ENCODE measurements around the gene FMNL3. TPM values are rescaled to one million over a fixed set of nuclear protein-coding genes. Genes with fewer than 3 reads are reported as not detected.
A peak's percentile ranks its signal among the peaks of the same experiment; 100 is the strongest.

The FMNL3 gene
- total RNA-seq, 1 donor from 2014 or later = 46.1 TPM

GRCh38 chr12:49642370-49642802 is 64.8 kb downstream of the FMNL3 start:
- H3K27ac Mint-ChIP-seq = no peak overlapping the region

GRCh38 chr12:49641748-49642369 is 65.3 kb downstream of the FMNL3 start:
- no peak for DNase-seq (ENCODE audit: low spot score)
- Mint-ChIP-seq H3K4me1 (ENCODE audit: low read depth) (peaks cover 14% of the 10 kb centered on the region), H3K4me3 (no peak overlapping the region), H3K36me3 (ENCODE audit: low read depth) (peaks cover 42% of the 10 kb centered on the region), H3K27me3 (ENCODE audit: insufficient read depth) (no peaks in the 10 kb centered on the region), H3K9me3 (no peaks in the 10 kb centered on the region), H3K27ac (no peak overlapping the region)
- intact Hi-C loops (cut with micrococcal nuclease) = no loop called here

More at GRCh38 chr12:49642370-49642802, 64.8 kb downstream of the FMNL3 start:
- Mint-ChIP-seq H3K4me3 (no peak overlapping the region), H3K36me3 (ENCODE audit: low read depth) (peaks cover 40% of the 10 kb centered on the region), H3K9me3 (no peaks in the 10 kb centered on the region), H3K4me1 (ENCODE audit: low read depth) (peaks cover 10% of the 10 kb centered on the region), H3K27me3 (ENCODE audit: insufficient read depth) (no peaks in the 10 kb centered on the region)
- intact Hi-C loops (cut with micrococcal nuclease) = no loop called here
- no peak for DNase-seq (ENCODE audit: low spot score)

- peaks cover 15% of the 10 kb centered on the region for H3K36me3 Mint-ChIP-seq (ENCODE audit: low read depth)
- peak overlapping the region; percentile 24 for H3K27ac Mint-ChIP-seq
- H3K4me3 Mint-ChIP-seq = no peak overlapping the region
- DNase-seq (ENCODE audit: low spot score) = peak; percentile 54
- peaks cover 11% of the 10 kb centered on the region for H3K4me1 Mint-ChIP-seq (ENCODE audit: low read depth)
- intact Hi-C loops (cut with micrococcal nuclease) = loop anchor here (1.0 to 5.0 kb wide), 6 partner anchors 11 to 205 kb away; partner anchors contain the start of genes BCDIN3D, FMNL3 and TMBIM6
- no peaks in the 10 kb centered on the region for H3K9me3 Mint-ChIP-seq
- H3K27me3 Mint-ChIP-seq (ENCODE audit: insufficient read depth) = no peaks in the 10 kb centered on the region
Observed at GRCh38 chr12:49636979-49637755, 70.0 kb downstream of the FMNL3 start.

- no peak for DNase-seq (ENCODE audit: low spot score)
- Mint-ChIP-seq H3K36me3 (ENCODE audit: low read depth) (peaks cover 15% of the 10 kb centered on the region), H3K27ac (peak overlapping the region; percentile 36), H3K27me3 (ENCODE audit: insufficient read depth) (no peaks in the 10 kb centered on the region), H3K4me1 (ENCODE audit: low read depth) (peaks cover 11% of the 10 kb centered on the region), H3K9me3 (no peaks in the 10 kb centered on the region), H3K4me3 (no peak overlapping the region)
- intact Hi-C loops (cut with micrococcal nuclease) = loop anchor here (5.0 kb wide), 2 partner anchors 126 to 206 kb away; partner anchors contain the start of gene BCDIN3D
Observed at GRCh38 chr12:49636574-49636973, 70.6 kb downstream of the FMNL3 start.

GRCh38 chr12:49635656-49636055 is 71.5 kb downstream of the FMNL3 start:
- no peak for DNase-seq (ENCODE audit: low spot score)
- H3K27me3 Mint-ChIP-seq (ENCODE audit: insufficient read depth) = no peaks in the 10 kb centered on the region
- H3K4me3 Mint-ChIP-seq = no peak overlapping the region
- H3K9me3 Mint-ChIP-seq = no peaks in the 10 kb centered on the region
- intact Hi-C loops (cut with micrococcal nuclease) = loop anchor here (5.0 kb wide), 2 partner anchors 127 to 207 kb away; partner anchors contain the start of gene BCDIN3D
- H3K27ac Mint-ChIP-seq = no peak overlapping the region
- H3K36me3 Mint-ChIP-seq (ENCODE audit: low read depth) = peaks cover 15% of the 10 kb centered on the region
- peaks cover 11% of the 10 kb centered on the region for H3K4me1 Mint-ChIP-seq (ENCODE audit: low read depth)

GRCh38 chr12:49635036-49635435 is 72.2 kb downstream of the FMNL3 start:
- no peaks in the 10 kb centered on the region for H3K27me3 Mint-ChIP-seq (ENCODE audit: insufficient read depth)
- DNase-seq (ENCODE audit: low spot score) = no peak
- H3K4me1 Mint-ChIP-seq (ENCODE audit: low read depth) = peaks cover 11% of the 10 kb centered on the region
- no peaks in the 10 kb centered on the region for H3K9me3 Mint-ChIP-seq
- intact Hi-C loops (cut with micrococcal nuclease) = loop anchor here (5.0 kb wide), 2 partner anchors 127 to 207 kb away; partner anchors contain the start of gene BCDIN3D
- H3K4me3 Mint-ChIP-seq = no peak overlapping the region
- H3K27ac Mint-ChIP-seq = no peak overlapping the region
- peaks cover 11% of the 10 kb centered on the region for H3K36me3 Mint-ChIP-seq (ENCODE audit: low read depth)

- H3K9me3 Mint-ChIP-seq = no peaks in the 10 kb centered on the region
- no peak for DNase-seq (ENCODE audit: low spot score)
- H3K4me3 Mint-ChIP-seq = no peak overlapping the region
- intact Hi-C loops (cut with micrococcal nuclease) = no loop called here
- H3K27me3 Mint-ChIP-seq (ENCODE audit: insufficient read depth) = no peaks in the 10 kb centered on the region
- H3K4me1 Mint-ChIP-seq (ENCODE audit: low read depth) = peaks cover 11% of the 10 kb centered on the region
- H3K36me3 Mint-ChIP-seq (ENCODE audit: low read depth) = peaks cover 5% of the 10 kb centered on the region
- H3K27ac Mint-ChIP-seq = peak overlapping the region; percentile 4
Observed at GRCh38 chr12:49633703-49634345, 73.4 kb downstream of the FMNL3 start.

GRCh38 chr12:49632986-49633702 is 74.1 kb downstream of the FMNL3 start:
- H3K36me3 Mint-ChIP-seq (ENCODE audit: low read depth) = peaks cover 5% of the 10 kb centered on the region
- H3K27me3 Mint-ChIP-seq (ENCODE audit: insufficient read depth) = no peaks in the 10 kb centered on the region
- DNase-seq (ENCODE audit: low spot score) = no peak
- intact Hi-C loops (cut with micrococcal nuclease) = no loop called here
- no peak overlapping the region for H3K27ac Mint-ChIP-seq
- H3K4me1 Mint-ChIP-seq (ENCODE audit: low read depth) = peaks cover 11% of the 10 kb centered on the region
- no peaks in the 10 kb centered on the region for H3K9me3 Mint-ChIP-seq
- H3K4me3 Mint-ChIP-seq = no peak overlapping the region

GRCh38 chr12:49632401-49632800 is 74.8 kb downstream of the FMNL3 start:
- peaks cover 3% of the 10 kb centered on the region for H3K36me3 Mint-ChIP-seq (ENCODE audit: low read depth)
- DNase-seq (ENCODE audit: low spot score) = no peak
- H3K4me1 Mint-ChIP-seq (ENCODE audit: low read depth) = peaks cover 11% of the 10 kb centered on the region
- H3K27me3 Mint-ChIP-seq (ENCODE audit: insufficient read depth) = no peaks in the 10 kb centered on the region
- intact Hi-C loops (cut with micrococcal nuclease) = no loop called here
- no peaks in the 10 kb centered on the region for H3K9me3 Mint-ChIP-seq
- H3K27ac Mint-ChIP-seq = no peak overlapping the region
- no peak overlapping the region for H3K4me3 Mint-ChIP-seq

- Mint-ChIP-seq H3K4me1 (ENCODE audit: low read depth) (peaks cover under 1% of the 10 kb centered on the region), H3K36me3 (ENCODE audit: low read depth) (peaks cover 1% of the 10 kb centered on the region), H3K4me3 (no peak overlapping the region), H3K9me3 (no peaks in the 10 kb centered on the region), H3K27ac (no peak overlapping the region), H3K27me3 (ENCODE audit: insufficient read depth) (no peaks in the 10 kb centered on the region)
- DNase-seq (ENCODE audit: low spot score) = no peak
- intact Hi-C loops (cut with micrococcal nuclease) = no loop called here
Observed at GRCh38 chr12:49631336-49631907, 75.8 kb downstream of the FMNL3 start.

- no peak overlapping the region for H3K4me3 Mint-ChIP-seq
- DNase-seq (ENCODE audit: low spot score) = no peak
- H3K4me1 Mint-ChIP-seq (ENCODE audit: low read depth) = peaks cover 10% of the 10 kb centered on the region
- peaks cover 3% of the 10 kb centered on the region for H3K27me3 Mint-ChIP-seq (ENCODE audit: insufficient read depth)
- intact Hi-C loops (cut with micrococcal nuclease) = loop anchor here (10.0 kb wide), 1 partner anchor 397 kb away; the partner anchor contains the start of gene RACGAP1
- H3K9me3 Mint-ChIP-seq = no peaks in the 10 kb centered on the region
- H3K36me3 Mint-ChIP-seq (ENCODE audit: low read depth) = peaks cover 1% of the 10 kb centered on the region
- no peak overlapping the region for H3K27ac Mint-ChIP-seq
Observed at GRCh38 chr12:49627752-49628360, 79.3 kb downstream of the FMNL3 start.

- Mint-ChIP-seq H3K9me3 (no peaks in the 10 kb centered on the region), H3K27ac (no peak overlapping the region), H3K4me1 (ENCODE audit: low read depth) (peaks cover 17% of the 10 kb centered on the region), H3K27me3 (ENCODE audit: insufficient read depth) (peaks cover 3% of the 10 kb centered on the region), H3K36me3 (ENCODE audit: low read depth) (peaks cover 1% of the 10 kb centered on the region), H3K4me3 (no peak overlapping the region)
- no peak for DNase-seq (ENCODE audit: low spot score)
- intact Hi-C loops (cut with micrococcal nuclease) = loop anchor here (1.0 to 10.0 kb wide), 4 partner anchors 10 to 398 kb away; partner anchors contain the start of genes FMNL3 and RACGAP1
Observed at GRCh38 chr12:49626836-49627235, 80.4 kb downstream of the FMNL3 start.
